HK-2 (cell line): ENCODE data around the gene KLC4.
"Not testable (repeated sequence)": the region's sequence is repeated elsewhere in the genome, so short reads cannot be mapped to it uniquely, and the experiment has no call there.

Source experiments
- DNase-seq: peaks from one replicate; pipeline ENCODE4 v3.0.0-alpha.2; 2018; ENCODE audit not compliant: unreplicated experiment

KLC4 gene

GRCh38 chr6:43070028-43070632 is 10.7 kb downstream of the KLC4 start:
- no peak for DNase-seq

GRCh38 chr6:43074847-43075669 is 15.6 kb downstream of the KLC4 start:
- no peak for DNase-seq

GRCh38 chr6:43075670-43076463 is 16.4 kb downstream of the KLC4 start, which contains the start of gene PTK7:
Gene PTK7 (plus strand): TSS chr6:43076314. CDS start chr6:43076489, 175 bp downstream.
- DNase-seq, result no peak

GRCh38 chr6:43076464-43077332 is 17.3 kb downstream of the KLC4 start:
- DNase-seq, result no peak

GRCh38 chr6:43077333-43077809 is 17.9 kb downstream of the KLC4 start:
- DNase-seq, result no peak

GRCh38 chr6:43077981-43078511 is 18.6 kb downstream of the KLC4 start:
- no peak for DNase-seq

GRCh38 chr6:43078691-43079090 is 19.3 kb downstream of the KLC4 start:
- no peak for DNase-seq

- no peak for DNase-seq
Measured at GRCh38 chr6:43081043-43081442, 21.6 kb downstream of the KLC4 start.

- DNase-seq, result not testable (repeated sequence)
Measured at GRCh38 chr6:43081922-43082321, 22.5 kb downstream of the KLC4 start.

- no peak for DNase-seq
Measured at GRCh38 chr6:43082806-43083655, 23.6 kb downstream of the KLC4 start.

GRCh38 chr6:43086022-43086658 is 26.7 kb downstream of the KLC4 start:
- no peak for DNase-seq

GRCh38 chr6:43088654-43089056 is 29.2 kb downstream of the KLC4 start:
- DNase-seq, result no peak

- DNase-seq, result no peak
Measured at GRCh38 chr6:43089467-43089866, 30.0 kb downstream of the KLC4 start.

GRCh38 chr6:43089874-43090558 is 30.6 kb downstream of the KLC4 start:
- no peak for DNase-seq

GRCh38 chr6:43090559-43090956 is 31.1 kb downstream of the KLC4 start:
- DNase-seq, result no peak

GRCh38 chr6:43091020-43091419 is 31.6 kb downstream of the KLC4 start:
- no peak for DNase-seq

GRCh38 chr6:43091436-43091991 is 32.1 kb downstream of the KLC4 start:
- no peak for DNase-seq

GRCh38 chr6:43092635-43093034 is 33.2 kb downstream of the KLC4 start:
- DNase-seq, result no peak
